ENCODE results near the gene ANP32E. TPM values are rescaled to one million over a fixed set of nuclear protein-coding genes. Genes with fewer than 3 reads are reported as not detected.

ANP32E gene
- total RNA-seq, 2 donors from 2014 or later, result 181 to 187 TPM

Other genes with a start within 250 kb of the ANP32E start
- 10 to 100 TPM; 21.7 to 22.8 TPM for gene OTUD7B, start 225.4 kb downstream of the ANP32E start, total RNA-seq
- 10 to 100 TPM; 25.0 to 42.4 TPM for gene VPS45, start 168.3 kb downstream of the ANP32E start, total RNA-seq
- 10 to 100 TPM in 1 of 2 donors, 1 to 10 TPM in 1; 6.7 to 14.7 TPM for gene PLEKHO1, start 86.2 kb downstream of the ANP32E start, total RNA-seq
- not detected for gene CA14, start 21.7 kb upstream of the ANP32E start, total RNA-seq
- 100 to 1,000 TPM; 103 to 116 TPM for gene APH1A, start 32.9 kb upstream of the ANP32E start, total RNA-seq
- gene C1orf54, start 36.7 kb upstream of the ANP32E start, total RNA-seq, result 1 to 10 TPM in 1 of 2 donors, under 1 TPM in 1; 0.72 to 2.2 TPM
- gene CIART, start 46.4 kb upstream of the ANP32E start, total RNA-seq, result 1 to 10 TPM; 4.6 to 9.1 TPM
- gene MRPS21, start 57.7 kb upstream of the ANP32E start, total RNA-seq, result 10 to 100 TPM; 70.7 to 94.2 TPM
- gene PRPF3, start 85.4 kb upstream of the ANP32E start, total RNA-seq, result 10 to 100 TPM; 79.0 to 92.0 TPM
- 10 to 100 TPM; 23.1 to 26.0 TPM for gene RPRD2, start 128.0 kb upstream of the ANP32E start, total RNA-seq

All from activated naive CD4-positive, alpha-beta T cell treated with anti-CD3 and anti-CD28 coated beads, Interleukin-2, amount 50 U/mL, for 72 hours (primary cell).